ENCODE data around the gene CFAP57. TPM values are rescaled to one million over a fixed set of nuclear protein-coding genes. Genes with fewer than 3 reads are reported as not detected.

Gene CFAP57
- total and polyA plus RNA-seq, 2 of the 13 experiments (the other 11 are each of a cell fraction or from before 2014, with no cell fraction given) = 0.01 TPM; not detected in 1

GRCh38 chr1:43285269-43285990, 113.3 kb downstream of the CFAP57 start, which contains the start of gene C1orf210 (continued):
- no peak for TF ChIP-seq HMGXB3 (CRISPR knock-in tag; IDR thresholded peaks at IDR 0.05; ENCODE audit: borderline replicate concordance)
- TF ChIP-seq POGZ (CRISPR knock-in tag; IDR thresholded peaks at IDR 0.05) = 0 out of 2 replicates have a peak, but pooled peaks have one; percentile 18
- no peak for TF ChIP-seq SRF (IDR thresholded peaks at IDR 0.05; ENCODE audit: low read depth, low read length)
- no peak for TF ChIP-seq MIXL1 (CRISPR knock-in tag; IDR thresholded peaks at IDR 0.05)
- no peak for TF ChIP-seq ZBTB7B (CRISPR knock-in tag; IDR thresholded peaks at IDR 0.05)
- no peak for TF ChIP-seq SPEN (CRISPR knock-in tag; IDR thresholded peaks at IDR 0.05; ENCODE audit: low read depth)
- no peak for TF ChIP-seq ZKSCAN5 (CRISPR knock-in tag; IDR thresholded peaks at IDR 0.05)
- TF ChIP-seq ZFP91 (CRISPR knock-in tag; IDR thresholded peaks at IDR 0.05; ENCODE audit: borderline replicate concordance) = peak; percentile 31; the same call in 1 of the 2 replicates
- no peak for TF ChIP-seq HMG20B (CRISPR knock-in tag; conservative IDR thresholded peaks at IDR 0.05)
- TF ChIP-seq ZBTB43 (CRISPR knock-in tag; conservative IDR thresholded peaks at IDR 0.05) = no peak
- TF ChIP-seq RBFOX2 (IDR thresholded peaks at IDR 0.05; ENCODE audit: low read depth, low read length) = no peak
- TF ChIP-seq LCORL (IDR thresholded peaks at IDR 0.05) = no peak
- TF ChIP-seq LCORL (CRISPR knock-in tag; IDR thresholded peaks at IDR 0.05) = peak; percentile 29; the same call in 1 of the 2 replicates
- no peak for TF ChIP-seq ZNF572 (CRISPR knock-in tag; IDR thresholded peaks at IDR 0.05)
- TF ChIP-seq ZNF430 (CRISPR knock-in tag; IDR thresholded peaks at IDR 0.05) = peak; percentile 48; the same call in 1 of the 2 replicates
- TF ChIP-seq CCAR2 (optimal IDR thresholded peaks at IDR 0.05; ENCODE audit: low read depth, low read length) = no peak
- TF ChIP-seq HNRNPL (IDR thresholded peaks at IDR 0.05; ENCODE audit: low read depth, low read length) = no peak
- no peak for TF ChIP-seq RAD51 (IDR thresholded peaks at IDR 0.05; ENCODE audit: borderline replicate concordance)
- TF ChIP-seq ZBTB2 (CRISPR knock-in tag; IDR thresholded peaks at IDR 0.05; ENCODE audit: low read depth) = no peak
- 0 out of 2 replicates have a peak, but pooled peaks have one; percentile 37 for TF ChIP-seq ZNF292 (CRISPR knock-in tag; IDR thresholded peaks at IDR 0.05; ENCODE audit: borderline replicate concordance, low read depth)
- TF ChIP-seq U2AF1 (optimal IDR thresholded peaks at IDR 0.05; ENCODE audit: low read depth, low read length) = no peak
- TF ChIP-seq ZNF629 (CRISPR knock-in tag; conservative IDR thresholded peaks at IDR 0.05) = no peak
- no peak for TF ChIP-seq TAF1 (CRISPR knock-in tag; IDR thresholded peaks at IDR 0.05)
